Inflammatory macrophage (primary cell): Measurements from ENCODE around the gene CAMTA2.

Experiments used
- DNase-seq, 2 donors: peaks; one replicate each; pipeline ENCODE4 v3.0.0-alpha.2; 2020 to 2022

CAMTA2 gene

GRCh38 chr17:4946312-4946976 is 41.0 kb downstream of the CAMTA2 start:
- peak in 1 of 2 donors; percentile 25 for DNase-seq

- no peak for DNase-seq
These were observed 41.6 kb downstream of the CAMTA2 start for GRCh38 chr17:4945944-4946280.

- DNase-seq: peak; percentile 82 to 90
These were observed 42.1 kb downstream of the CAMTA2 start for GRCh38 chr17:4945176-4945943.

GRCh38 chr17:4944554-4945175 is 42.8 kb downstream of the CAMTA2 start:
- DNase-seq: no peak

- peak in 1 of 2 donors; percentile 31 for DNase-seq
These were observed 43.3 kb downstream of the CAMTA2 start for GRCh38 chr17:4944163-4944553.

- no peak for DNase-seq
These were observed 44.5 kb downstream of the CAMTA2 start for GRCh38 chr17:4942760-4943508.

GRCh38 chr17:4941319-4941610 is 46.2 kb downstream of the CAMTA2 start:
- DNase-seq: no peak

GRCh38 chr17:4940555-4941318 is 46.7 kb downstream of the CAMTA2 start:
- peak in 1 of 2 donors; percentile 16 for DNase-seq

GRCh38 chr17:4939796-4940554 is 47.5 kb downstream of the CAMTA2 start, which contains the start of the genes RNF167 and SLC25A11:
Gene RNF167, plus strand, starts transcription at chr17:4940268. Its CDS starts 642 bp downstream, at chr17:4940910.
Gene SLC25A11, minus strand, starts transcription at chr17:4940046. Its CDS starts 136 bp downstream, at chr17:4939910.
- peak; percentile 99 to 100 for DNase-seq

- DNase-seq: no peak
These were observed 48.0 kb downstream of the CAMTA2 start for GRCh38 chr17:4939546-4939795.

- DNase-seq: peak in 1 of 2 donors; percentile 14
These were observed 48.6 kb downstream of the CAMTA2 start for GRCh38 chr17:4938688-4939545.

- no peak for DNase-seq
These were observed 49.4 kb downstream of the CAMTA2 start for GRCh38 chr17:4938069-4938491.

GRCh38 chr17:4937553-4937952 is 49.9 kb downstream of the CAMTA2 start:
- no peak for DNase-seq

- no peak for DNase-seq
These were observed 51.0 kb downstream of the CAMTA2 start for GRCh38 chr17:4936436-4936835.

GRCh38 chr17:4935650-4936049 is 51.8 kb downstream of the CAMTA2 start:
- no peak for DNase-seq

- DNase-seq: peak; percentile 53 to 66
These were observed 53.1 kb downstream of the CAMTA2 start for GRCh38 chr17:4934173-4934979.

GRCh38 chr17:4933646-4934045 is 53.8 kb downstream of the CAMTA2 start:
- DNase-seq: no peak

GRCh38 chr17:4932756-4933155 is 54.7 kb downstream of the CAMTA2 start:
- no peak for DNase-seq

GRCh38 chr17:4931963-4932362 is 55.5 kb downstream of the CAMTA2 start, which contains the start of gene GP1BA:
Gene GP1BA, plus strand, starts transcription at chr17:4932277. Its CDS starts 328 bp downstream, at chr17:4932605.
- no peak for DNase-seq

GRCh38 chr17:4928881-4929280 is 58.6 kb downstream of the CAMTA2 start:
- no peak for DNase-seq
